Measurements from ENCODE around the gene ADAM19. TPM values are rescaled to one million over a fixed set of nuclear protein-coding genes. Genes with fewer than 3 reads are reported as not detected.

The ADAM19 gene
- total RNA-seq, 4 donors from 2014 or later = 4.0 to 28.1 (median 15.1) TPM

GRCh38 chr5:157610990-157611389 is 35.4 kb upstream of the ADAM19 start:
- TF ChIP-seq POLR2A (IDR thresholded peaks at IDR 0.05) (no peak), EP300 (IDR thresholded peaks at IDR 0.05; ENCODE audit: low read depth) (no peak), POLR2AphosphoS5 (IDR thresholded peaks at IDR 0.05) (no peak), CTCF (IDR thresholded peaks at IDR 0.05) (no peak)
- Histone ChIP-seq H3K4me1 (peaks cover 0 to 19% (median 0%) of the 10 kb centered on the region in 4 donors), H3K27ac (no peak overlapping the region), H3K4me3 (no peak overlapping the region), H3K27me3 (no peaks in the 10 kb centered on the region), H3K36me3 (no peaks in the 10 kb centered on the region), H3K9me3 (no peaks in the 10 kb centered on the region)
- in situ Hi-C loops (cut with MboI; ENCODE audit: low pct_ligation_motif_present in 1 of 4, low pct_unique_long_range_greater_than_20kb in 1 of 4, low sequenced_read_pairs in 3 of 4) (no loop called here), intact Hi-C loops (cut with DNase I; ENCODE audit: low total_unique reads) (no loop called here)
- 87 to 94% methylated on average over 2 to 5 of the region's 5 CpGs for WGBS, 2 donors (ENCODE audit: low coverage in 1 of 2)
- DNase-seq = no peak

DNA sequence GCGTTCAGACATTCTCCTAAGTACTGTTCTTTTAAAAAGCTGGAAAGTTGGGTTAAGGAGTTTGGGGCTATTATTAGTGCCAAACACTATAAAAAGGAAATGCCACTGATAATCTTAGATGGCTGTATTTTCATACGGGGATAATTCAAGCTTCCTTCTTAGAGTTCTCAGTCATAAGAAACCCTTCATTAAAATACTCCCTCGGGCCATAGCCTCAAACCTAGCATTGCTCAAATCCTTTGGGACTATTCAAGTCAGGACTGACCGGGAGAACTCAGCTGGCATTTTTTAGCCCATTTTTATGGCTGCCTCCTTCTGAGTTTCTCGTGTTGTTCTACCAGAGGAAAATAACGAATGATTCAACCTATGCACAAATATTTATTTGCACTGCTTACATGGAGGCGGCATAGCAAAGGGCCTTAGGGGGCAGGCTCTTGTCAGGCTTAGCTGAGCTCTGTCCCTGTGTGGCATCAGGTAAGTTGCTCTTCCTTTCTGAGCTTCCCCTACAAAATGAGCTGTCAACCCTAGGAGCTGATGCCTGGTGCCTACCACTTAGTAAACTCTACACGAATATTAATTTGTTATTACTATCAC is 33.5 kb upstream of the ADAM19 start:
- Histone ChIP-seq H3K9me3 (no peaks in the 10 kb centered on the region), H3K4me1 (peaks cover 0 to 19% (median 0%) of the 10 kb centered on the region in 4 donors), H3K27ac (no peak overlapping the region), H3K4me3 (no peak overlapping the region), H3K36me3 (no peaks in the 10 kb centered on the region), H3K27me3 (no peaks in the 10 kb centered on the region)
- in situ Hi-C loops (cut with MboI; ENCODE audit: low pct_ligation_motif_present in 1 of 4, low pct_unique_long_range_greater_than_20kb in 1 of 4, low sequenced_read_pairs in 3 of 4) = no loop called here
- intact Hi-C loops (cut with DNase I; ENCODE audit: low total_unique reads) = no loop called here
- WGBS, 2 donors (ENCODE audit: low coverage in 1 of 2) = 77 to 79% methylated on average over 8 of the region's 8 CpGs
- no peak for DNase-seq
- TF ChIP-seq POLR2AphosphoS5 (IDR thresholded peaks at IDR 0.05) = no peak
- TF ChIP-seq EP300 (IDR thresholded peaks at IDR 0.05; ENCODE audit: low read depth) = no peak
- no peak for TF ChIP-seq CTCF (IDR thresholded peaks at IDR 0.05)
- no peak for TF ChIP-seq POLR2A (IDR thresholded peaks at IDR 0.05)

- Histone ChIP-seq H3K4me3 (no peak overlapping the region), H3K4me1 (peaks cover 0 to 14% (median 0%) of the 10 kb centered on the region in 4 donors), H3K27me3 (no peaks in the 10 kb centered on the region), H3K9me3 (no peaks in the 10 kb centered on the region), H3K27ac (peak overlapping the region in 1 of 4 donors; percentile 10), H3K36me3 (no peaks in the 10 kb centered on the region)
- in situ Hi-C loops (cut with MboI; ENCODE audit: low pct_ligation_motif_present in 1 of 4, low pct_unique_long_range_greater_than_20kb in 1 of 4, low sequenced_read_pairs in 3 of 4) = no loop called here
- 56 to 58% methylated on average over 2 to 7 of the region's 7 CpGs for WGBS, 2 donors (ENCODE audit: low coverage in 1 of 2)
- TF ChIP-seq CTCF (IDR thresholded peaks at IDR 0.05) (no peak), POLR2AphosphoS5 (IDR thresholded peaks at IDR 0.05) (no peak), POLR2A (IDR thresholded peaks at IDR 0.05) (no peak)
- intact Hi-C loops (cut with DNase I; ENCODE audit: low total_unique reads) = no loop called here
- DNase-seq = peak; percentile 33
Observed at GRCh38 chr5:157607371-157608161, 32.0 kb upstream of the ADAM19 start.

- Histone ChIP-seq H3K36me3 (no peaks in the 10 kb centered on the region), H3K27ac (no peak overlapping the region), H3K4me3 (no peak overlapping the region), H3K4me1 (peaks cover 0 to 11% (median 0%) of the 10 kb centered on the region in 4 donors), H3K9me3 (no peaks in the 10 kb centered on the region), H3K27me3 (no peaks in the 10 kb centered on the region)
- intact Hi-C loops (cut with DNase I; ENCODE audit: low total_unique reads) (no loop called here), in situ Hi-C loops (cut with MboI; ENCODE audit: low pct_ligation_motif_present in 1 of 4, low pct_unique_long_range_greater_than_20kb in 1 of 4, low sequenced_read_pairs in 3 of 4) (no loop called here)
- no peak for DNase-seq
- TF ChIP-seq POLR2A (IDR thresholded peaks at IDR 0.05) (no peak), POLR2AphosphoS5 (IDR thresholded peaks at IDR 0.05) (no peak), CTCF (IDR thresholded peaks at IDR 0.05) (no peak), EP300 (IDR thresholded peaks at IDR 0.05; ENCODE audit: low read depth) (no peak)
- 100% methylated on average over 1 to 2 of the region's 2 CpGs for WGBS, 2 donors (ENCODE audit: low coverage in 1 of 2)
Observed at GRCh38 chr5:157606046-157606445, 30.5 kb upstream of the ADAM19 start.
